ENCODE measurements around the gene TBC1D22A. TPM values are rescaled to one million over a fixed set of nuclear protein-coding genes. Genes with fewer than 3 reads are reported as not detected.

The TBC1D22A gene
- total RNA-seq, 2 donors from 2014 or later: 21.0 to 27.9 TPM

DNA sequence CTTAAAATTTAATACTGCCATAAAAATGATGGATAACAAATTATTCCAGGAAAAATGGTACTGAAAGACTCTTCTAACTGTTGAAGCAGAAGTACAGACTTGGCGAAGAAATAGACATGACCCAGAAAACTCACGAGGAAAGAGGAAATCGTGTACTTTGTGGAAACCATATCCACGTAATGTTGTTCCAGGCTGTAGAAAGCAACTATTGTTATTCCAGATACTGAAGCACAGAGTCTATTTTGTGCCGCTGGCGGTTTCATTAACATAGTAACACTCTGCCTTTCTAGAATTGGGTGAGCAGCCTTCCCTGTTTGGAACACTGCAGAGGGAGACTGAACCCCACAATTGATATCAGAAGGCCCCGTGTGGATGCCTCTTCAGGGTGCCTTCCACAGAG is 310.6 kb downstream of the TBC1D22A start:
- Mint-ChIP-seq H3K9me3 (peaks cover 28% of the 10 kb centered on the region), H3K27ac (no peak overlapping the region), H3K4me1 (no peaks in the 10 kb centered on the region), H3K27me3 (ENCODE audit: insufficient read depth) (no peaks in the 10 kb centered on the region), H3K36me3 (ENCODE audit: low read depth) (peaks cover 28% of the 10 kb centered on the region), H3K4me3 (no peak overlapping the region)
- TF ChIP-seq, protein P1, sequence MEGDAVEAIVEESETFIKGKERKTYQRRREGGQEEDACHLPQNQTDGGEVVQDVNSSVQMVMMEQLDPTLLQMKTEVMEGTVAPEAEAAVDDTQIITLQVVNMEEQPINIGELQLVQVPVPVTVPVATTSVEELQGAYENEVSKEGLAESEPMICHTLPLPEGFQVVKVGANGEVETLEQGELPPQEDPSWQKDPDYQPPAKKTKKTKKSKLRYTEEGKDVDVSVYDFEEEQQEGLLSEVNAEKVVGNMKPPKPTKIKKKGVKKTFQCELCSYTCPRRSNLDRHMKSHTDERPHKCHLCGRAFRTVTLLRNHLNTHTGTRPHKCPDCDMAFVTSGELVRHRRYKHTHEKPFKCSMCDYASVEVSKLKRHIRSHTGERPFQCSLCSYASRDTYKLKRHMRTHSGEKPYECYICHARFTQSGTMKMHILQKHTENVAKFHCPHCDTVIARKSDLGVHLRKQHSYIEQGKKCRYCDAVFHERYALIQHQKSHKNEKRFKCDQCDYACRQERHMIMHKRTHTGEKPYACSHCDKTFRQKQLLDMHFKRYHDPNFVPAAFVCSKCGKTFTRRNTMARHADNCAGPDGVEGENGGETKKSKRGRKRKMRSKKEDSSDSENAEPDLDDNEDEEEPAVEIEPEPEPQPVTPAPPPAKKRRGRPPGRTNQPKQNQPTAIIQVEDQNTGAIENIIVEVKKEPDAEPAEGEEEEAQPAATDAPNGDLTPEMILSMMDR (conservative IDR thresholded peaks at IDR 0.05): no peak
- Histone ChIP-seq H3K27ac (ENCODE audit: low read depth, low read length) (no peak overlapping the region), H3K27me3 (ENCODE audit: control insufficient read depth, insufficient read depth, low read length, poor library complexity, severe bottlenecking) (no peaks in the 10 kb centered on the region), H3K4me1 (ENCODE audit: control insufficient read depth, insufficient read depth, low read length) (no peaks in the 10 kb centered on the region), H3K9me3 (ENCODE audit: control insufficient read depth, low read length) (peaks cover 26% of the 10 kb centered on the region), H3K36me3 (ENCODE audit: control insufficient read depth, insufficient read depth, low read length) (peaks cover 5% of the 10 kb centered on the region), H3K9ac (ENCODE audit: extremely low read depth, low read length, poor library complexity, severe bottlenecking) (no peak overlapping the region), H3K4me3 (ENCODE audit: low read length) (no peak overlapping the region)
- WGBS, 2 experiments (ENCODE audit: insufficient coverage in 1 of 2, insufficient read length in 1 of 2): 92 to 99% methylated on average over 7 of the region's 7 CpGs
- no peak for DNase-seq

DNA sequence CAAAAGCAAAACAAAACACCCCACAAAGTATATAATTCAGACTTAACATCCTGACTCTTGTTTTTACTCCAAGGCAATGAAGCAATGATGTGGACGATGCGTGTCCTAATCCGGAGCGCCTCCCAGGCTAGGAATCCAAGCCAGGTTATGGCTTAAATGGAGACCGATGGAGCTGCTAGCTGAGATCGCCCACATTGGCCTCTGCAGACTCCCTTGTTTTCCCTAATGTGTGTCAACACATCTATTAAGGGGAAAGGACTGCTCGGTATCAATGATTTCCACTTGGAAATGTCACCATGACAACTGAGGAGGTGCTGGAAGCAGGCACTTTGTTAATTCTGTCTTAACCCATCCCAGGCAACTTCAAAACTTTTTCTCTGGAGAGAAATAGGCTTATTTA is 311.7 kb downstream of the TBC1D22A start:
- peaks cover 26% of the 10 kb centered on the region for H3K36me3 Mint-ChIP-seq (ENCODE audit: low read depth)

DNA sequence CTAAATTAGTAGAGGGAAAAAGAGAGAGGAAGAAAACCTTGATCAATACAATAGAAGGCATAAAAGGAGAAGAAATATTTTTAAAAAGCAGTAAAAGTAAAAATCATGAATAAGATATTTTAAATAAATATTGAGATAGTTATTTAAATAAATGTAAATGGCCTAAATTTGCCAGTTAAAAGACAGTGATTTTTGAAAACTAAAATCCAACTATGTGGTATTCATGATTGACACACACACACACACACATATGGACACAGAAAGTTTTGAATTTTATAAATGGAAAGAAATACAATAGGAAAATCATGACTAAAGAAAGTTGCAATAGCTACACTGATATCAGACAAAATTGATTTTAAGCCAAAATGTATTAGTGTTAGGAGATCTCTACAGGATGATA is 313.1 kb downstream of the TBC1D22A start:
- TF ChIP-seq, protein P1 (conservative IDR thresholded peaks at IDR 0.05): no peak
- H3K27me3 ChIP-seq (ENCODE audit: control insufficient read depth, insufficient read depth, low read length, poor library complexity, severe bottlenecking): no peaks in the 10 kb centered on the region
- no peak for DNase-seq
- Mint-ChIP-seq H3K36me3 (ENCODE audit: low read depth) (peaks cover 21% of the 10 kb centered on the region), H3K4me1 (no peaks in the 10 kb centered on the region), H3K9me3 (peaks cover 50% of the 10 kb centered on the region), H3K27ac (no peak overlapping the region), H3K4me3 (no peak overlapping the region), H3K27me3 (ENCODE audit: insufficient read depth) (no peaks in the 10 kb centered on the region)
- peaks cover 41% of the 10 kb centered on the region for H3K9me3 ChIP-seq (ENCODE audit: control insufficient read depth, low read length)
- H3K4me1 ChIP-seq (ENCODE audit: control insufficient read depth, insufficient read depth, low read length): no peaks in the 10 kb centered on the region
- H3K4me3 ChIP-seq (ENCODE audit: low read length): no peak overlapping the region
- H3K9ac ChIP-seq (ENCODE audit: extremely low read depth, low read length, poor library complexity, severe bottlenecking): no peak overlapping the region
- H3K36me3 ChIP-seq (ENCODE audit: control insufficient read depth, insufficient read depth, low read length): peaks cover 5% of the 10 kb centered on the region
- H3K27ac ChIP-seq (ENCODE audit: low read depth, low read length): no peak overlapping the region

More for the DNA sequence above, 311.7 kb downstream of the TBC1D22A start:
- no peaks in the 10 kb centered on the region for H3K4me1 ChIP-seq (ENCODE audit: control insufficient read depth, insufficient read depth, low read length)
- H3K4me3 ChIP-seq (ENCODE audit: low read length): no peak overlapping the region
- Mint-ChIP-seq H3K27me3 (ENCODE audit: insufficient read depth) (no peaks in the 10 kb centered on the region), H3K27ac (no peak overlapping the region), H3K4me1 (no peaks in the 10 kb centered on the region), H3K9me3 (peaks cover 36% of the 10 kb centered on the region), H3K4me3 (no peak overlapping the region)
- no peak overlapping the region for H3K9ac ChIP-seq (ENCODE audit: extremely low read depth, low read length, poor library complexity, severe bottlenecking)
- DNase-seq: no peak
- H3K36me3 ChIP-seq (ENCODE audit: control insufficient read depth, insufficient read depth, low read length): peaks cover 5% of the 10 kb centered on the region
- H3K27ac ChIP-seq (ENCODE audit: low read depth, low read length): no peak overlapping the region
- 92 to 94% methylated on average over 7 of the region's 7 CpGs for WGBS, 2 experiments (ENCODE audit: insufficient coverage in 1 of 2, insufficient read length in 1 of 2)
- no peaks in the 10 kb centered on the region for H3K27me3 ChIP-seq (ENCODE audit: control insufficient read depth, insufficient read depth, low read length, poor library complexity, severe bottlenecking)
- peaks cover 27% of the 10 kb centered on the region for H3K9me3 ChIP-seq (ENCODE audit: control insufficient read depth, low read length)
- TF ChIP-seq, protein P1 (conservative IDR thresholded peaks at IDR 0.05): no peak

Measured in endodermal cell (in vitro differentiated cells).